K562 (cell line): ENCODE results near the gene NUMB. TPM values are rescaled to one million over a fixed set of nuclear protein-coding genes. Genes with fewer than 3 reads are reported as not detected.

Source experiments
- ARID2 ChIP-seq: fragments of 450-650 bp; IDR thresholded peaks from 2 replicates; pipeline ENCODE4 v1.6.1; 2017; ENCODE audit warnings: antibody characterized with exemption, mild to moderate bottlenecking
- CHD2 ChIP-seq: IDR thresholded peaks from 2 replicates; pipeline ENCODE4 v1.6.1; 2011; ENCODE audit warnings: low read depth, low read length
- CREM ChIP-seq: IDR thresholded peaks from 2 replicates; pipeline ENCODE4 v1.6.1; 2014; ENCODE audit warnings: antibody characterized with exemption, low read depth
- NFXL1 ChIP-seq: fragments of 450-650 bp; formaldehyde crosslinking; IDR thresholded peaks from 2 replicates; pipeline ENCODE4 v1.4.0; 2021; ENCODE audit warnings: mild to moderate bottlenecking
- PRMT5 ChIP-seq: sonication (generic); formaldehyde crosslinking; IDR thresholded peaks from 2 replicates; pipeline ENCODE4 v1.5.0; 2020; ENCODE audit warnings: missing genetic modification reagents
- TRIM28 ChIP-seq: fragments of 450-650 bp; IDR thresholded peaks from 2 replicates; pipeline ENCODE4 v1.6.1; 2017
- ZEB2 ChIP-seq: fragments of 450-650 bp; IDR thresholded peaks from 2 replicates; pipeline ENCODE4 v1.6.1; 2016
- ZNF212 ChIP-seq: fragments of 450-650 bp; formaldehyde crosslinking; IDR thresholded peaks from 2 replicates; pipeline ENCODE4 v1.4.0; 2020; ENCODE audit warnings: mild to moderate bottlenecking
- polyA plus RNA-seq, 8 experiments: library from polyadenylated mRNA; depleted of rRNA in 4 of 8; stranded (reverse) in 5 of 8; unstranded in 3 of 8; fragments of >200 nt; fragmentation: Nextera tagmentation in 2 of 8; fragmentation: Illumina TruSeq in 1 of 8; extraction: Ambion mirVana in 2 of 8; extraction: Trizol in 1 of 8; gene quantifications; 2 replicates each; pipeline versions ENCODE4 v1.2.1 to v1.2.3, GENCODE V29; 2011 to 2014; ENCODE audit warnings: inconsistent platforms in 1 of 8, missing spikeins in 1 of 8
- total RNA-seq, 7 experiments: library from RNA; depleted of rRNA in 6 of 7; stranded (reverse); fragments of >200 nt in 6 of 7; fragmentation: Illumina TruSeq in 2 of 7; extraction: Trizol in 2 of 7; gene quantifications; 2 replicates each; pipeline versions ENCODE4 v1.2.1 to v1.2.3, GENCODE V29; 2011 to 2021; ENCODE audit warnings: low replicate concordance in 1 of 7
- TF ChIP-seq, protein P1 (sequence below): fragments of 450-650 bp; IDR thresholded peaks from 2 replicates; pipeline ENCODE4 v1.6.1; 2016; ENCODE audit warnings: borderline replicate concordance
- TF ChIP-seq, protein P2 (sequence below): fragments of 250-450 bp; sonication (Bioruptor Pico); IDR thresholded peaks from 2 replicates; pipeline ENCODE4 v1.8.0; 2022; ENCODE audit warnings: inconsistent platforms
- TF ChIP-seq, protein P3 (sequence below): fragments of 150-350 bp; IDR thresholded peaks from 2 replicates; pipeline ENCODE4 v1.6.1; 2014; ENCODE audit warnings: low read depth, mild to moderate bottlenecking, low read length, borderline replicate concordance
- TF ChIP-seq, protein P4 (sequence below): fragments of 450-650 bp; IDR thresholded peaks from 2 replicates; pipeline ENCODE4 v1.6.1; 2018; ENCODE audit not compliant: partially characterized antibody

NUMB gene
- total and polyA plus RNA-seq, 9 of the 15 experiments (the other 6 are each of a cell fraction or from before 2014, with no cell fraction given) = 13.5 to 54.0 (median 32.3) TPM

DNA sequence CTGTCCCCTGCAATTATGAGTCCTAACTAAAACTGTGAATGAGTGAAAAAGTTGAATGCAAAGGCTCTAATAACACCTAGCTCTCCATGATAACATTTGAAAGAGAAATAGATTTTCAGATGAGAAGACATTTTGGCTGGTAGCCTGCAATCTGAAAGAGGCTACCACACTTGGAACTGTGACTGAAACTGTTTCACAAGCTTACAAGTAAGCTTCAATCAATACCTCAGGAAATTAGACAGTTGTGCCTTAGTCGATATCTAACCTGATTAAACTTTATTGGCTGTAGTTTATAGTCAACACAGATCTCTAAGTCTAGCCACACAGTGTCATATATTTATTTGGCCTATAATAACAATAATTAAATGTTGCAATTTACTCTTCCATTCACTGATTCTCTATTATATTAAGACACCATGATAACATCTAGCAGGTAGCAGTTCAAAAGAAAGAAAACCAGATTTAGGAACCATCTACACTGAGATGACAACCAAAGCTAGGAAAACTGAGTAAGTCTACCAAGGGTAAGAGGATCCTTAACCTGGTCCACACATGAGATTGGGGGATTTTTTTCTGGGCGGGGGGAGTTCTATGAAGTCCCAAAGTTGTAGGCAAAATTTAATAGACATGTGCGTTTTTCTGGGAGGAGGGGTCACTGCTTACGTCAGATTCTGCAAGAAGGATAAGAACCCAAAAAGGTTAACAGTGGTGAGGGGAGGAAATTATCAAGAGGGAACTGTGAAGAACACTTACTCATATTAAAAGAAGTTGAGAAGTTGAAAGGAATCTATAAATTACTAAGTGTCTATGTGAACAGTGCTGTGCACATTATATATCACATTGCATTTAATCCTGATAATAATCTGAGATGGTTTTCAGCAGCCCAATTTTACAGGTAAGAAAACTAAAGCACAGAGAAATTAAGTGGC is 65.8 kb downstream of the NUMB start (continued):
- TF ChIP-seq, protein P1, sequence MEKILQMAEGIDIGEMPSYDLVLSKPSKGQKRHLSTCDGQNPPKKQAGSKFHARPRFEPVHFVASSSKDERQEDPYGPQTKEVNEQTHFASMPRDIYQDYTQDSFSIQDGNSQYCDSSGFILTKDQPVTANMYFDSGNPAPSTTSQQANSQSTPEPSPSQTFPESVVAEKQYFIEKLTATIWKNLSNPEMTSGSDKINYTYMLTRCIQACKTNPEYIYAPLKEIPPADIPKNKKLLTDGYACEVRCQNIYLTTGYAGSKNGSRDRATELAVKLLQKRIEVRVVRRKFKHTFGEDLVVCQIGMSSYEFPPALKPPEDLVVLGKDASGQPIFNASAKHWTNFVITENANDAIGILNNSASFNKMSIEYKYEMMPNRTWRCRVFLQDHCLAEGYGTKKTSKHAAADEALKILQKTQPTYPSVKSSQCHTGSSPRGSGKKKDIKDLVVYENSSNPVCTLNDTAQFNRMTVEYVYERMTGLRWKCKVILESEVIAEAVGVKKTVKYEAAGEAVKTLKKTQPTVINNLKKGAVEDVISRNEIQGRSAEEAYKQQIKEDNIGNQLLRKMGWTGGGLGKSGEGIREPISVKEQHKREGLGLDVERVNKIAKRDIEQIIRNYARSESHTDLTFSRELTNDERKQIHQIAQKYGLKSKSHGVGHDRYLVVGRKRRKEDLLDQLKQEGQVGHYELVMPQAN = no peak
- TF ChIP-seq, protein P2, sequence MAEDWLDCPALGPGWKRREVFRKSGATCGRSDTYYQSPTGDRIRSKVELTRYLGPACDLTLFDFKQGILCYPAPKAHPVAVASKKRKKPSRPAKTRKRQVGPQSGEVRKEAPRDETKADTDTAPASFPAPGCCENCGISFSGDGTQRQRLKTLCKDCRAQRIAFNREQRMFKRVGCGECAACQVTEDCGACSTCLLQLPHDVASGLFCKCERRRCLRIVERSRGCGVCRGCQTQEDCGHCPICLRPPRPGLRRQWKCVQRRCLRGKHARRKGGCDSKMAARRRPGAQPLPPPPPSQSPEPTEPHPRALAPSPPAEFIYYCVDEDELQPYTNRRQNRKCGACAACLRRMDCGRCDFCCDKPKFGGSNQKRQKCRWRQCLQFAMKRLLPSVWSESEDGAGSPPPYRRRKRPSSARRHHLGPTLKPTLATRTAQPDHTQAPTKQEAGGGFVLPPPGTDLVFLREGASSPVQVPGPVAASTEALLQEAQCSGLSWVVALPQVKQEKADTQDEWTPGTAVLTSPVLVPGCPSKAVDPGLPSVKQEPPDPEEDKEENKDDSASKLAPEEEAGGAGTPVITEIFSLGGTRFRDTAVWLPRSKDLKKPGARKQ (CRISPR knock-in tag) = no peak
- TF ChIP-seq ZNF212 (CRISPR knock-in tag) (no peak), TRIM28 (no peak), ARID2 (no peak), PRMT5 (CRISPR knock-in tag) (no peak), NFXL1 (CRISPR knock-in tag) (no peak), CREM (no peak), CHD2 (no peak), ZEB2 (no peak)
- TF ChIP-seq, protein P3, sequence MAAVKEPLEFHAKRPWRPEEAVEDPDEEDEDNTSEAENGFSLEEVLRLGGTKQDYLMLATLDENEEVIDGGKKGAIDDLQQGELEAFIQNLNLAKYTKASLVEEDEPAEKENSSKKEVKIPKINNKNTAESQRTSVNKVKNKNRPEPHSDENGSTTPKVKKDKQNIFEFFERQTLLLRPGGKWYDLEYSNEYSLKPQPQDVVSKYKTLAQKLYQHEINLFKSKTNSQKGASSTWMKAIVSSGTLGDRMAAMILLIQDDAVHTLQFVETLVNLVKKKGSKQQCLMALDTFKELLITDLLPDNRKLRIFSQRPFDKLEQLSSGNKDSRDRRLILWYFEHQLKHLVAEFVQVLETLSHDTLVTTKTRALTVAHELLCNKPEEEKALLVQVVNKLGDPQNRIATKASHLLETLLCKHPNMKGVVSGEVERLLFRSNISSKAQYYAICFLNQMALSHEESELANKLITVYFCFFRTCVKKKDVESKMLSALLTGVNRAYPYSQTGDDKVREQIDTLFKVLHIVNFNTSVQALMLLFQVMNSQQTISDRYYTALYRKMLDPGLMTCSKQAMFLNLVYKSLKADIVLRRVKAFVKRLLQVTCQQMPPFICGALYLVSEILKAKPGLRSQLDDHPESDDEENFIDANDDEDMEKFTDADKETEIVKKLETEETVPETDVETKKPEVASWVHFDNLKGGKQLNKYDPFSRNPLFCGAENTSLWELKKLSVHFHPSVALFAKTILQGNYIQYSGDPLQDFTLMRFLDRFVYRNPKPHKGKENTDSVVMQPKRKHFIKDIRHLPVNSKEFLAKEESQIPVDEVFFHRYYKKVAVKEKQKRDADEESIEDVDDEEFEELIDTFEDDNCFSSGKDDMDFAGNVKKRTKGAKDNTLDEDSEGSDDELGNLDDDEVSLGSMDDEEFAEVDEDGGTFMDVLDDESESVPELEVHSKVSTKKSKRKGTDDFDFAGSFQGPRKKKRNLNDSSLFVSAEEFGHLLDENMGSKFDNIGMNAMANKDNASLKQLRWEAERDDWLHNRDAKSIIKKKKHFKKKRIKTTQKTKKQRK = no peak
- TF ChIP-seq, protein P4, sequence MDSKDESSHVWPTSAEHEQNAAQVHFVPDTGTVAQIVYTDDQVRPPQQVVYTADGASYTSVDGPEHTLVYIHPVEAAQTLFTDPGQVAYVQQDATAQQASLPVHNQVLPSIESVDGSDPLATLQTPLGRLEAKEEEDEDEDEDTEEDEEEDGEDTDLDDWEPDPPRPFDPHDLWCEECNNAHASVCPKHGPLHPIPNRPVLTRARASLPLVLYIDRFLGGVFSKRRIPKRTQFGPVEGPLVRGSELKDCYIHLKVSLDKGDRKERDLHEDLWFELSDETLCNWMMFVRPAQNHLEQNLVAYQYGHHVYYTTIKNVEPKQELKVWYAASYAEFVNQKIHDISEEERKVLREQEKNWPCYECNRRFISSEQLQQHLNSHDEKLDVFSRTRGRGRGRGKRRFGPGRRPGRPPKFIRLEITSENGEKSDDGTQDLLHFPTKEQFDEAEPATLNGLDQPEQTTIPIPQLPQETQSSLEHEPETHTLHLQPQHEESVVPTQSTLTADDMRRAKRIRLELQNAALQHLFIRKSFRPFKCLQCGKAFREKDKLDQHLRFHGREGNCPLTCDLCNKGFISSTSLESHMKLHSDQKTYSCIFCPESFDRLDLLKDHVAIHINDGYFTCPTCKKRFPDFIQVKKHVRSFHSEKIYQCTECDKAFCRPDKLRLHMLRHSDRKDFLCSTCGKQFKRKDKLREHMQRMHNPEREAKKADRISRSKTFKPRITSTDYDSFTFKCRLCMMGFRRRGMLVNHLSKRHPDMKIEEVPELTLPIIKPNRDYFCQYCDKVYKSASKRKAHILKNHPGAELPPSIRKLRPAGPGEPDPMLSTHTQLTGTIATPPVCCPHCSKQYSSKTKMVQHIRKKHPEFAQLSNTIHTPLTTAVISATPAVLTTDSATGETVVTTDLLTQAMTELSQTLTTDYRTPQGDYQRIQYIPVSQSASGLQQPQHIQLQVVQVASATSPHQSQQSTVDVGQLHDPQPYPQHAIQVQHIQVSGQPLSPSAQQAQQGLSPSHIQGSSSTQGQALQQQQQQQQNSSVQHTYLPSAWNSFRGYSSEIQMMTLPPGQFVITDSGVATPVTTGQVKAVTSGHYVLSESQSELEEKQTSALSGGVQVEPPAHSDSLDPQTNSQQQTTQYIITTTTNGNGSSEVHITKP = no peak
